ENCODE measurements around the gene TRIM50. TPM values are rescaled to one million over a fixed set of nuclear protein-coding genes. Genes with fewer than 3 reads are reported as not detected.
"Not testable (repeated sequence)": the region's sequence is repeated elsewhere in the genome, so short reads cannot be mapped to it uniquely, and the experiment has no call there.

Gene TRIM50
- total and polyA plus RNA-seq, 9 of the 15 experiments (the other 6 are each of a cell fraction or from before 2014, with no cell fraction given), result not detected

DNA sequence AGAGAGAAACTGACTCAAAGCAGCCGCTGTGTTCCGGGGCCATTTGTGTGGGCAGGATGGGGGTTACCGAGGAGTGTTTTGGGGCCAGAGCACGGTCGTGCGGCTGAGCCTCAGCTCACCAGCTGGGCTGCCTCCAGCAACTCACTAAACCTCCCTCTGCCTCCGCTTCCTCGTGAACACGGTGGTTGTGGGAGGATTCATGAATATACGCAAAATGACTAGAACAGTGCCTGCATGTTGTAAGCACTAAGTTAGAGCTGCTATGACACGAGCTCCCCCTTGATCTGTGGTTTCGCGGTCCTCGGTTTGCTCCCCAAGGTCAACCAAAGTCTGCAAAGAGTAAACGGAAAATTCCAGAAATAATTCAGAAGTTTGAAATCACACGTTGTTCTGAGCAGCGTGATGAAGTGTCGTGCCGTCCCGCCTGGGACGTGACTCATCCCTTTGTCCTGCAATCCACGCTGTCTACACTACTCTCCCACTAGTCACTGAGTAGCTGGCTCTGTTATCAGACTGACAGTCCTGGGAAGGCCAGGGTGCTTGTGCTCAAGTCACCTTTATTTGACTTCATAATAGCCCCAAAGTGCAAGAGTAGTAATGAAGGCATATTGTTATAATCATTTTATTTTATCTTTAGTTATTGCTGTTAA is 61.0 kb downstream of the TRIM50 start:
- POLR2A ChIA-PET; H3K9me1 ChIP-seq (ENCODE audit: control insufficient read depth, insufficient read depth, low read length); intact Hi-C loops (cut with micrococcal nuclease); H3K27ac ChIP-seq (ENCODE audit: extremely low read depth, low read depth, low read length); H3K4me1 ChIP-seq (replicated peaks in 1 of 2; ENCODE audit: control insufficient read depth in 2 of 2, insufficient read depth in 2 of 2, low read length in 2 of 2); H3K27me3 ChIP-seq (ENCODE audit: control insufficient read depth in 2 of 2, insufficient read depth in 2 of 2, low read length in 2 of 2); BruUV-seq (replicated peaks); FAIRE-seq; H3K4me2 ChIP-seq (ENCODE audit: insufficient read depth, low read length); in situ Hi-C loops (cut with MboI); DNase-seq (ENCODE audit: extremely low read depth in 1 of 4, low spot score in 3 of 4); H3K36me3 ChIP-seq (ENCODE audit: control insufficient read depth, insufficient read depth, low read length); H3K9me3 ChIP-seq (replicated peaks; ENCODE audit: control insufficient read depth, insufficient read depth, low read depth, low read length); H3K9ac ChIP-seq (ENCODE audit: insufficient read depth in 1 of 2, low read depth in 2 of 2, low read length in 2 of 2); CTCF ChIA-PET (ENCODE audit: low intra/inter-chr PET ratio); H4K20me1 ChIP-seq (replicated peaks; ENCODE audit: control insufficient read depth, insufficient read depth, low read length); H2AFZ ChIP-seq (ENCODE audit: low read depth, low read length); H3K79me2 ChIP-seq (ENCODE audit: control insufficient read depth, insufficient read depth, low read length); H3K4me3 ChIP-seq: not testable (repeated sequence)
- ATAC-seq, result peak; percentile 90
- WGBS (ENCODE audit: insufficient coverage, low coverage, missing lambda C conversion rate), result no CpG with 5 or more reads among the region's 22 CpGs

Small RNA genes lying within 50 kb of the gene (small RNA-seq; reads per million reads assigned to genes)
- gene RNU6-1080P, result not detected

Other genes with a start within 250 kb of the TRIM50 start
- not detected in 2 replicates for gene SPDYE9, start 242.0 kb downstream of the TRIM50 start, total RNA-seq (2014; rRNA removed)
- gene SPDYE9, start 242.0 kb downstream of the TRIM50 start, total RNA-seq (2014; rRNA removed; fragmentation: Illumina TruSeq; extraction: Trizol), result not detected in 2 replicates
- gene SPDYE9, start 242.0 kb downstream of the TRIM50 start, total RNA-seq (2015; rRNA removed; fragmentation: Illumina TruSeq; extraction: Trizol), result not detected in 2 replicates
- not detected in 2 replicates for gene SPDYE9, start 242.0 kb downstream of the TRIM50 start, total RNA-seq (2021)
- gene SPDYE9, start 242.0 kb downstream of the TRIM50 start, polyA plus RNA-seq (2011; rRNA removed), result not detected in 2 replicates
- not detected in 2 replicates for gene SPDYE9, start 242.0 kb downstream of the TRIM50 start, polyA plus RNA-seq (2014; fragmentation: Illumina TruSeq; extraction: Trizol)
- gene SPDYE9, start 242.0 kb downstream of the TRIM50 start, polyA plus RNA-seq (2014; fragmentation: Nextera tagmentation; extraction: Ambion mirVana), result under 1 TPM; 0.06 to 0.27 TPM
- gene SPDYE9, start 242.0 kb downstream of the TRIM50 start, polyA plus RNA-seq (2014; rRNA removed), result not detected in 2 replicates
- gene NSUN5, start 19.3 kb downstream of the TRIM50 start, total RNA-seq (2014; rRNA removed), result 96.9 and 111 TPM in 2 replicates
- 16.5 and 20.8 TPM in 2 replicates for gene NSUN5, start 19.3 kb downstream of the TRIM50 start, total RNA-seq (2014; rRNA removed; fragmentation: Illumina TruSeq; extraction: Trizol)
- 48.1 and 48.7 TPM in 2 replicates for gene NSUN5, start 19.3 kb downstream of the TRIM50 start, total RNA-seq (2015; rRNA removed; fragmentation: Illumina TruSeq; extraction: Trizol)
- 108 and 115 TPM in 2 replicates for gene NSUN5, start 19.3 kb downstream of the TRIM50 start, total RNA-seq (2021)
- 36.5 and 46.5 TPM in 2 replicates for gene NSUN5, start 19.3 kb downstream of the TRIM50 start, polyA plus RNA-seq (2011; rRNA removed)
- 43.0 and 65.5 TPM in 2 replicates for gene NSUN5, start 19.3 kb downstream of the TRIM50 start, polyA plus RNA-seq (2014; fragmentation: Illumina TruSeq; extraction: Trizol)
- gene NSUN5, start 19.3 kb downstream of the TRIM50 start, polyA plus RNA-seq (2014; fragmentation: Nextera tagmentation; extraction: Ambion mirVana), result 10 to 100 TPM in 1 of 2 experiments, 1 to 10 TPM in 1; 4.7 to 14.9 TPM
- 81.3 and 83.9 TPM in 2 replicates for gene NSUN5, start 19.3 kb downstream of the TRIM50 start, polyA plus RNA-seq (2014; rRNA removed)
- gene FKBP6, start 79 bp upstream of the TRIM50 start, total RNA-seq (2014; rRNA removed), result not detected in 2 replicates
- gene FKBP6, start 79 bp upstream of the TRIM50 start, total RNA-seq (2014; rRNA removed; fragmentation: Illumina TruSeq; extraction: Trizol), result not detected in 2 replicates
- not detected in 2 replicates for gene FKBP6, start 79 bp upstream of the TRIM50 start, total RNA-seq (2015; rRNA removed; fragmentation: Illumina TruSeq; extraction: Trizol)
- gene FKBP6, start 79 bp upstream of the TRIM50 start, total RNA-seq (2021), result not detected in 2 replicates
- not detected in 2 replicates for gene FKBP6, start 79 bp upstream of the TRIM50 start, polyA plus RNA-seq (2011; rRNA removed)
- not detected in 2 replicates for gene FKBP6, start 79 bp upstream of the TRIM50 start, polyA plus RNA-seq (2014; fragmentation: Illumina TruSeq; extraction: Trizol)
- not detected for gene FKBP6, start 79 bp upstream of the TRIM50 start, polyA plus RNA-seq (2014; fragmentation: Nextera tagmentation; extraction: Ambion mirVana)
- not detected in 2 replicates for gene FKBP6, start 79 bp upstream of the TRIM50 start, polyA plus RNA-seq (2014; rRNA removed)
- 2.1 and 2.7 TPM in 2 replicates for gene FZD9, start 105.7 kb upstream of the TRIM50 start, total RNA-seq (2014; rRNA removed)
- 0.10 and 0.11 TPM in 2 replicates for gene FZD9, start 105.7 kb upstream of the TRIM50 start, total RNA-seq (2014; rRNA removed; fragmentation: Illumina TruSeq; extraction: Trizol)
- gene FZD9, start 105.7 kb upstream of the TRIM50 start, total RNA-seq (2015; rRNA removed; fragmentation: Illumina TruSeq; extraction: Trizol), result 0.33 and 0.34 TPM in 2 replicates
- gene FZD9, start 105.7 kb upstream of the TRIM50 start, total RNA-seq (2021), result 1.7 TPM in 2 replicates
- 0.27 and 0.32 TPM in 2 replicates for gene FZD9, start 105.7 kb upstream of the TRIM50 start, polyA plus RNA-seq (2011; rRNA removed)
- gene FZD9, start 105.7 kb upstream of the TRIM50 start, polyA plus RNA-seq (2014; fragmentation: Illumina TruSeq; extraction: Trizol), result 0.07 and 0.33 TPM in 2 replicates
- not detected for gene FZD9, start 105.7 kb upstream of the TRIM50 start, polyA plus RNA-seq (2014; fragmentation: Nextera tagmentation; extraction: Ambion mirVana)
- 0.46 and 0.82 TPM in 2 replicates for gene FZD9, start 105.7 kb upstream of the TRIM50 start, polyA plus RNA-seq (2014; rRNA removed)
- gene BAZ1B, start 194.2 kb upstream of the TRIM50 start, total RNA-seq (2014; rRNA removed), result 79.5 and 89.0 TPM in 2 replicates
- 129 and 136 TPM in 2 replicates for gene BAZ1B, start 194.2 kb upstream of the TRIM50 start, total RNA-seq (2014; rRNA removed; fragmentation: Illumina TruSeq; extraction: Trizol)
- 131 and 134 TPM in 2 replicates for gene BAZ1B, start 194.2 kb upstream of the TRIM50 start, total RNA-seq (2015; rRNA removed; fragmentation: Illumina TruSeq; extraction: Trizol)
- 100 and 107 TPM in 2 replicates for gene BAZ1B, start 194.2 kb upstream of the TRIM50 start, total RNA-seq (2021)
- gene BAZ1B, start 194.2 kb upstream of the TRIM50 start, polyA plus RNA-seq (2011; rRNA removed), result 28.8 and 50.9 TPM in 2 replicates
- 94.3 and 110 TPM in 2 replicates for gene BAZ1B, start 194.2 kb upstream of the TRIM50 start, polyA plus RNA-seq (2014; fragmentation: Illumina TruSeq; extraction: Trizol)
- 10 to 100 TPM; 15.0 to 27.5 TPM for gene BAZ1B, start 194.2 kb upstream of the TRIM50 start, polyA plus RNA-seq (2014; fragmentation: Nextera tagmentation; extraction: Ambion mirVana)
- 56.3 and 68.4 TPM in 2 replicates for gene BAZ1B, start 194.2 kb upstream of the TRIM50 start, polyA plus RNA-seq (2014; rRNA removed)
- 26.1 and 27.8 TPM in 2 replicates for gene BCL7B, start 229.6 kb upstream of the TRIM50 start, total RNA-seq (2014; rRNA removed)
- 21.4 and 23.0 TPM in 2 replicates for gene BCL7B, start 229.6 kb upstream of the TRIM50 start, total RNA-seq (2014; rRNA removed; fragmentation: Illumina TruSeq; extraction: Trizol)
- 30.2 and 32.9 TPM in 2 replicates for gene BCL7B, start 229.6 kb upstream of the TRIM50 start, total RNA-seq (2015; rRNA removed; fragmentation: Illumina TruSeq; extraction: Trizol)
- 57.5 and 59.2 TPM in 2 replicates for gene BCL7B, start 229.6 kb upstream of the TRIM50 start, total RNA-seq (2021)
- gene BCL7B, start 229.6 kb upstream of the TRIM50 start, polyA plus RNA-seq (2011; rRNA removed), result 45.3 and 53.1 TPM in 2 replicates
- 67.8 and 73.2 TPM in 2 replicates for gene BCL7B, start 229.6 kb upstream of the TRIM50 start, polyA plus RNA-seq (2014; fragmentation: Illumina TruSeq; extraction: Trizol)
- 10 to 100 TPM in 1 of 2 experiments, 1 to 10 TPM in 1; 10.0 to 13.4 TPM for gene BCL7B, start 229.6 kb upstream of the TRIM50 start, polyA plus RNA-seq (2014; fragmentation: Nextera tagmentation; extraction: Ambion mirVana)
- gene BCL7B, start 229.6 kb upstream of the TRIM50 start, polyA plus RNA-seq (2014; rRNA removed), result 54.4 and 70.6 TPM in 2 replicates